GM19023 (cell line): ENCODE measurements around the gene ACO1.

ENCODE experiments used
- ATAC-seq: cut with Tn5 transposase; IDR thresholded peaks from one replicate; pipeline ENCODE4 v1.9.1; 2021; ENCODE audit warnings: mild to moderate bottlenecking, moderate library complexity; ENCODE audit not compliant: unreplicated experiment

The ACO1 gene

DNA sequence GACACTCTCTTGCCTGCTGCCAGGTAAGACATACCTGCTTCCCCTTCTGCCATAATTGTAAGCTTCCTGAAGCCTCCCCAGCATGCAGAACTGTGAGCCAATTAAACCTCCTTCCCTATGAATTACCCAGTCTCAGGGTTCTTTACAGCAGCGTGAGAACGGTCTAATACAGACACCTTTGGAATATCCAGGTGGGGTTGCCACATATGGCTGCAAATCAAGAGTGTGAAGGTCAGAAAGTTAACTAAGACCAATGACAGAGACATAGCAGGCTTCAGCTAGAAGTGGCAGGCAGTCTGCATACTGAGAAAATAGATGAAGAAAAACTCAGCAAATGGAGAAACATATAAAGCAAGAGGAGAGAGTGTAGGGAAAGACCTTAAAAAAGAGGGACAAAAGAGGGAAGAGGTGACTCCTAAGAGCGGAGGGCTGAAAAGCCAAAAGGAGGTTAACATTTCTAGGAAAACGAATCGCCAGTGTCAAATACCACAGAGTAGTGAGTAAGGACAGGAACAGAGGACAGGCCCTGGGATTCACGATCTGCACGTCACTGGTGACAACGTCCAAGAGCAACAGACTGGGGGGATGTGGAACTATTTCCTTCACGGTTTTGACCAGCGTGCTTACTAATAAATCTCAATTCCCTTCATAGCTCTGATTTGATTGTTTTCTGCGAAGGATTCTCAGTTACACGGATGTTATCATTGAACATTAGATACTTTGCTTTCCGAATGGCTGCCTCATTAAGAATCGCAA is 1.7 kb upstream of the ACO1 start:
- ATAC-seq = no peak

DNA sequence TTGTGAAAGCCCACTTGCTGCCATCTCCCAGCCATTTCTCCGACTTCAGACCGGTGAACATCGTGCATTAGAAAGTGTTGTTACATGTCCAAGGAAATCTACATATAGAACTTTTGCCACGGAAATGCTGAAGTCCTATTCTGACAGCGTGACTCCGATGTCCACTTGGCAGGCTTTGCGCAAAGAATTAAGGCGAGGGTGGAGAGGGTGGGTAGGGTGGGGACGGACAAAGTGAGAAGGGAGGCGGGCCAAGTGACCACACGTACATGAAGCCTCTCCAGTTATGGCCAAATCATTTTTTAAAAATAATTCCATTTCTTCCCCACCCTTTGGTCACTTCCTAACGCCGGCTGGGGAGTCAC is 460 bp upstream of the ACO1 start:
- no peak for ATAC-seq

DNA sequence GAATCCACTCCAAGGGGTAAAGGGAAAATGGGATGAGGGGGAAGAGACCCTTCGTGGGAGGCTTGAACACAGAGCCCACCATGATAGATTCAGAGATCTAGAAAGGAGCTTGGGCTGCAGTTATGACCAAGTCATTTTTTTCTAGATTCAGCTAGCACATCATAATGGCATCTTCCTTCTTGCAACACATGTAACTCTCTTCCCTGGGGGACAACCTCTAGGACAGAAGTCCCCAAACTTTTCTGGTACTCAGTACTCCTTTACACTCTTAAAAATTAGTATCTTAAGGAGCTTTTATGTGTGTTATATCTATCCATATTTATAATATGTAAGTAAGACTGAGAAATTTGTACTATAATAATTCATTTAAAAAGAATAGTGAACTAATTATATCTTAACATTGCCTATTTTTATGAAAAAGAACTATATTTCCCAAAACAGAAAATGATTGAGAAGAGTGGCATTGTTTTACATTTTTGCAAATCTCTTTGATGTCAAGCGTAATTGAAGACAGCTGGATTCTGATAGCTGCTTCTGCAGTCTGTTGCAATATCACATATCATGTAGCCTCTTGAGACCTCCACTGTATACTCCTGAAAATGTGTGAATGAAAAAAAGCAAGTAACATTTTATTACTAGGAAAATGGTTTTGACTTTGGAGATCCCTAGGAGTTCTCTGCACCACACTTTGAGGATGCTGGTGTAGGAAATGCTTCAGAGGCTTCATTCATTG is 875 bp downstream of the ACO1 start:
- no peak for ATAC-seq

DNA sequence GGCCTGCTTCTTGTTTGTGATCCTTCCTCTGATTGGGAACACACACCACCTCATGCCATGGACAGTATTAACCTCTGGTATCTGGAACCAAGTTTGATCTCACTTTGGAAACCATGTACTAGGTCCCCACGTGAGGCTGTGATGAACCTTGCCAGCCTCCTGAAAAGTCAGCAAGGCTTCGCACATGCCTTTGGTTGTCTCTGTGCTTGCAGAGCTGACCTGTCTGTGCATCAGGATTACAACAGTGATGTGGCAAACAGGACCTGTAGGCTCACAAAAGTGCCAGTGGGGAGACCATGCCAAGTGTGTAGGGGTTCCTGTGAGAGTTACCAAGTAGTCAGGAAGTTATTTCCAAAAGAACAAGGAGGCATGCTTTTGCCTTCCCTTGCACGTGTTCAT is 1.4 kb downstream of the ACO1 start:
- no peak for ATAC-seq

DNA sequence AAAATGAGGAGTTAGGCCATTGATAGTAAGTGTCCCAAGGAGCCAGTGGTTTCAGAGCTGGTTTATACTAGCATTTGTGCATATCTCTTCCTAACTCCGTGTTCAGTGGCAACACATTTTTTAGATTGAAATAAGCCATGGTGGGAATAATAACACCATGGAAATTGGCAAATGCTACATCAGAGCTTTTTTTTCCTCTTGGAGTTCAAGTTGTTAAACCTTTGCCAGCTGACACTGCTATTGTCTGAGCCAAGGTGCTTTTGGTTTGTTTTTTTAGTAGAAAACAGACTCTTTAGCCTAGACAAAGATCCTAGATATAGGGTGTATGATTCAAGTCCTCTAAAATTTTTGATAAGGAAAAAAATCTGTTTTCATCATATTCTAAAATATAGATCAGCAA is 2.8 kb downstream of the ACO1 start:
- ATAC-seq = no peak

DNA sequence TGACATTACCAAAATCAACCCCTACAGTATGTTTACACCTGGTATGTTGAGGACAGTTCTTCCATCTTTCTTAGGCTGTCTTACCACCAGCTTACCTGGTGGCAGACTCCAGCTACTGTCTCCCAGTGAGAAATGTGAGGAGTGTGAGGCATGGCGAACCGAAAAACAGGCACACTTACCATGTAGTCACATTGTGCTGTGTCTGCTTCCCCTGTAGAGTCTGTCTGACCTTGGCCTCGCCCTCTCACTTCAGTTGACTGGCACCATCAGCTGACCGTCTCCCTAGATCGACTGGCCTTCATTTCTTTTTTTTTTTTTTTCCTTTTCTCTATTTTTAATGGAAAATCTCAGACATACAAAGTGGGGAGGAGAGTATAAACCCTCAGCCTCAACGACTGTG is 4.9 kb downstream of the ACO1 start:
- ATAC-seq = no peak

DNA sequence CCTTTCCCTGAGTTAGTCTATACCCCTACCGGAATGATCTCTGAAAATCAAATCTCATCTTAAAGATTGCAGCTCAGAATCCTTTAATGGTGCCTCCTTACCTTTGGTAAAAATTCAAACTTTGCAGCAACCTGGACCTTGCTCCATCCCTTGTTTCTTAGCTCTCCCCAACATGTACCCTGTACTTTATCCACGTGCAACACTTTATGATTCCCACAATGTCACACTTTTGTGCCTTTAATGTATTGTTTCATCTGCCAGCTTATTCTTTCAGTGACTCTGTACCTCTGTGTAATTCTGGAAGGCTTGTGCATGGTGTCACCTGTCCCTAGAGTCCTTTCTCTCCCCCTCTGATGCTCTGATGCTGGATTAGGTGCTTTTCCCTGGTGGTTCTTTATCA is 9.5 kb downstream of the ACO1 start:
- ATAC-seq = no peak

DNA sequence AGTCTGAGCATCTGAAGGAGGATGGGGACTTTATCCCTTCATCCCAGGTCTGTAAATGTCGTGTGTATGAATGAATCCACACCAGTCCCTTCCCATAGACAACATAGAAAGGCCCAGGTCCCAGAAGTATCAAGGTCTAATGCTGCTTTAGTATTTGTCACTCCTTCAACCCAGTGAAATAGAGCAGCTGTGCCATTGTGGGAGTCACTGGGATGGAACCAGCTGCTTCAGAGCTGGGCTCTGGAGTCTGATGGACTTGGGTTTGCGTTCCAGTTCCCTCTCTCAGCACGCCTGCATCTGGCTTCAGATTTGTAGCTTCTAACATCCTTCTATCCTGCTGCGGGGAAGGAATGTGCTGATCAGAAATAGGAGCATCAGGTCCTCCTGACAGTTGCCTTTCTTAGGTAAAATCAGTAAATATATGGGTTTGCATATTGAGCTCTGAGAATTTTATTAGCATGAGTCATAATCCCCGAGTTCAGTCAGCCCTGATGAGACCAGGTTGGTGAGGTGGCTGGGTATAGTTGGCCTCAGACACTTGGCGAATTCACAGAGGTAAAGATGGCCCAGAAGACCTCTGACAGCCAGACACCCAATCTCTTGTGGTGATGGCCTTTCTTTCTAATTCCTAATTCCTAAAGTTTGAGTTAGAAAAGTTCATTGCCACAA is 10.1 kb downstream of the ACO1 start:
- no peak for ATAC-seq

DNA sequence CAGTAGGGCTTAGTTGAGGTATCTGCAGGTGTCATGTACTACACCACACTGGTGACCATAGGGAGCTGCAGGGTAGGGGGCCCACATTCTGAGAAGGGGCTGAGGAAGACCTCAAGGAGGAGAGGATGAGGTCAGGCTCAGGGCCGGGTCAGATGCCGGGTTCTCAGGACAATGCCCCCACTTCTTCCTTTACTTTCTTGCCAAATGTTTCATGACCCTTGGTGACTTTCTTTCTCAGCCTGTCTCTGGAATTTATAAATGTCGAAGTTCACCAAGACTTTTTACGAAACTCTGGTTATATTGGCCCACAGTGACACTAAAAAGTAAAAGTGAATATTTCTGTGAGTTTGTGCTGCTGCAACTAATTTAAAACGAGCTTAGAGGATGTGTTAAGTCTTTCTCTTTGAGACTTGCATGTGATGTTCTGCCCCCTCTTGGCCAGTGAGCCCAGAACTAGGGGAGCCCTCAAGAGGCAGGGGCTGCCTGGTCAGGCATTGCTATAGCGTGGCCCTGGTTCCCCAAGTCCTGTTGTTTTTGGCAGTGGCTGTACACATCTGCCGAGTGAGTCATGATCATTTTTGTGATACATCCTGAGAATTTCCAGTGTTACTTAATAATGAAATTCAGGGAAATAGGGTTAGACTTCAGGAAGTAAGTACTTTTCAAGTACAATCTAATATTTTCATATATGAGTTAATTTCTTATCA is 11.2 kb downstream of the ACO1 start:
- ATAC-seq = no peak

DNA sequence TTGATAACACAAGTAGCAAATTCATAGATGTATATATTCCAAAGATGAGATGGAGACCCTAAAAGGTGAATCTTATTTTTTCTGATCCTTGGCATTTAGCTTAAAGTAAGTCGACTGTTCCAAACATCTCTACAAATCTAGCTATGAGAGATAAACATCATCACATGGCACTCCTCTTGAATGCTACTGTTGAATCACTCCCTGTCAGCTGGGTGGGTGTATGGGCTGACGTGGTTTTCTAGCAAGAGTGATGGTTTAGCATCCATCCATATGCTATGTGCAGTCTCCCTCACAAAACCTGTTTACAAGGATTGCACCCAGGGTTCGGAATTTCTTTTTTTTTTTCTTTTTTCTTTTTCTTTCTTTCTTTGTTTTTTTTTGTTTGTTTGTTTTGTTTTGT is 13.8 kb downstream of the ACO1 start:
- ATAC-seq = no peak

DNA sequence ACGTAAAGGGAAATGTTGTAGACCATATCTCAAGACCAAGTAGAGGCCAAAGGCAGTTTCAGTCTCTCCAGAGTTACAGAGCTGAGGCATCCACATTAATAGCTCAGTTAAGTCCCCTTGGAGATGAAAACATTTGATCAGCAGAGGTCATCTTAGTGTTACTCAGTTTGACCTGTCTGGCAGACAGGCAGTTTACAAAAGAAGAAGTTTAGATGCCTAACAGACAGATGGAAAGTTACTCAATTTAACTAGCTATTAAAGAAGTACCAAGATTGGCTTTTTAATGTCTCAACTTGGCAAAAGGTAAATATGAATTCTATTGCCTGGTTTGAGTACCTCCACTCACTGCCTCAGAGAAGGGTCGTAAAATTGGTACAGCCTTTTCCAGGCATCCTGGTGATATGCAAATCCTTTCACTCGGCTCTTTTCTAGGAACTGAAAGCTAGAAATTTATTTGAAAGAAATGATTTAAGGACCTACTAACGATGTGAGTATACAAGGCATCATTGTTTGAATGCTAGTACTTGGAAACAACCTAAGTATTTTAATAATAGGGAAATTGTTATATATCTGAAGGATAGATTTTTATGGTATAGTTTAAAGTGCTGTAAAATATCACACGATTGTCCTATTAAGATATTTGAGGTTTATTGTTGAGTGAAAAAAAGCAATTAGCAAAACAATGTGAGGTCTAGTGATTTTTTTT is 14.8 kb downstream of the ACO1 start:
- no peak for ATAC-seq

DNA sequence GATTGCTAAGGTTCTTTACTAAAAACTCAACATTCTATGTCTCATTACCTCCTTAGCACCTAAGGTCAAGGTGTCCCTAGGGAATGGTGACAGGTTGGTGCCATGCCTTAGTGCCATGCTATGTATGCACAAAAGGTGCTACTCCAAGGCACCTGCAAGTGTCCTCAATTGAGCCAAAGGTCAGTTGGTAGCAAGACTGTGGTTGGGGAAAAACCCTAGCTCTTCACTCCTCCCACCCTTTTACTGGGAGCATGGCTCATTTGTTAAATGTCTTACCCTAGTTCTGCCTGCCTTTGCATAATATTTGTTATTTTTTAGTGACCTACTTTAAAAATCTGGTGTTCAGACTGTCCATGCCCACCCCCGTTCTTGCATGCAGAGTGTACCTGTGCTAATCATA is 17.0 kb downstream of the ACO1 start:
- ATAC-seq = peak; percentile 51

DNA sequence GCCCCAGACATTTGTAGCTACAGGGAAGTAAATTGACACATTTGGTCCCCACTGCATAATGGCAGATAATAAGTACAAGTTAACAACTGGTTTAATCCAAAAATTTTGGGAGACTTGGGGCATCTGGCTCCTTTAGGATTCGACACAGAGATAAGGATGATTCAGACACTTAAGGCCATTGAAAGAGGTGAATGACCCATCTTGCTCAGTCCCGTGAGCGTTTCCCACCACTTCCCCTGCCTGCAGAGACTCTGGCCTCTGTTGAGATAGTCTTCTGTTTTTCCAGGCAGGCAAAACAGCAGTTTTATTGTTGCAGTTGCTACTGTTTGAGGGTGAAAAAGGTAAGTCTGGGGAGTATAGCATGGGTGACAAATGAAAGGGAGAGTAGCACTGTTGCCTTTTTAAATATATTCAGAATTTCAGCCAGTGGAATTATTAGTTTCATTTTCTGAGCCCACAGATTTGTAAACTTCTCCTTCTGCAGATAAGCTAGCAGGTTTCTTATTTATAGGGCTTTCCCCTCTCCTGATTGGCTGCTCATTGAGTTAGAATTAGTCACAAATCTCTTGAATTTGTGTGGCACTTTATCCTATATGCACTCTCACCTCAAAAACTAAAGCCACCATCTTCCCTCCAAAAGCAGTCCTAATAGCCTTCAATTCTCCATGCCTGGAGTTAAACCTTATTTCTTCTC is 19.3 kb downstream of the ACO1 start:
- ATAC-seq = no peak

DNA sequence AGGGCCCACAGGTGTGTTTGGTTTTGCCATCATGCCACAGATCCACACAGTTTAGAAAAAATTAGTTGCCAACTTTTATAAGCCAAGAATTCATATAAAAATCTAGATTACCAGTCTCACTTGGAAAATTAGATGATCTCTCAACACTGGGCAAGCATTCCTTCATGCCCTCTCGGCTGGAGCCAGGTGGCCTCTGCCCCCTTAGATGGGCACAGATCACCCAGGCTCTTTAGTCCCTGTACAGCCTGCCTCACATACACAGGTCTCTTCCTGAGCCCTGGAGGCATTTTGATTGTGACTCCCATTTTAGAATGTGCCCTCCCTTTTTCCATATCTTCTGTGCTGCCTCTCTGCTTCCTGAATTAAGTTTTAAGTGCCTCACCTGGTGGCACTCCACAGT is 20.0 kb downstream of the ACO1 start:
- no peak for ATAC-seq

DNA sequence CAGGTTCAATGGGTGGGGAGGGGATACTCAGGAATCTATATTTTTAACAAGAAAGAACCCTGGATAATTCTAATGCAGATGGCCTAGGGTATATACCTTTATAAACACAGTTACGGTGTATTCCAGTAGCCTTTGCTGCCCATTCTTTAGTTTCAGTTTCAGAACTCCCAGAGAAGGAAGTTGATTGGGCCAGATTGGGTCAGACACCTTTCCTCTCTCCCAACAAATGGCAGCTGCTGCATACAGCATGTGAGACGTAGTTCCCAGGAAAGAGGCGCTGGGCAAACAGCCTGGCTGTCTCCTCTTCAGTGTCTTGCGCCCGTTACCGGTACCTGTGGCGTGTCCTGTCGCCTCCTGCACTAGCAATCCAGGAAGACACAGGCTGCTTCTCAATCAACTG is 20.4 kb downstream of the ACO1 start:
- no peak for ATAC-seq

DNA sequence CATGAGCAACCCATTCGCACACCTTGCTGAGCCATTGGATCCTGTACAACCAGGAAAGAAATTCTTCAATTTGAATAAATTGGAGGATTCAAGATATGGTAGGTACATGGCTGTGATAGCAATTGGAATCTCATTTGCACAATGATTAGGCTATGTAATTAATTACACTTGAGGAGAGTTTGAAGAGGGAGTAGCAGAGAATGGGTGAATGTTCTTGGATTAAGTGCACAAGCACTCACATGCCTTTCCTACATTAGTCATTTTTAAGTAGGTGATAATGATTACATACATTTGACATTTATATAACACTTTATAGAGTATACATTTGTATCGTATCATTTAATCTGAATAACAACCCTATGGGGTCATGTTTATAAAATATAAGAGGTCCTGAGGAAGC is 21.1 kb downstream of the ACO1 start:
- no peak for ATAC-seq

DNA sequence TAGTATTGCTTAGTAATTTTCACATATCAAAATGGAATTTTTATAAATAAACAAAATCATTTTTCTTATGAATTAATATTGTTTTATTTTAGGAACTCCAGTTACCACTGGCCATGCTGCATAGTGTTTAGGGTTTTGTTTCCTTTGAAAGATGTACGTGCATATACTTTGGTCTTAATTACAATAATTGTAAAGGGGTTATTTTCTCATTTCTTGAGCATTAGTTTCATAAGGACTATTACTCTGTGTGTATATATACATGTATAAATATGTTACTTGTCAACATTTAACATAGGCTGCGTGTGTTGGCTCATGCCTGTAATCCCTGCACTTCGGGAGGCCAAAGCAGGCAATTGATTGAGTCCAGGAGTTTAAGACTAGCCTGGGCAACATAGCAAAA is 21.6 kb downstream of the ACO1 start:
- no peak for ATAC-seq

DNA sequence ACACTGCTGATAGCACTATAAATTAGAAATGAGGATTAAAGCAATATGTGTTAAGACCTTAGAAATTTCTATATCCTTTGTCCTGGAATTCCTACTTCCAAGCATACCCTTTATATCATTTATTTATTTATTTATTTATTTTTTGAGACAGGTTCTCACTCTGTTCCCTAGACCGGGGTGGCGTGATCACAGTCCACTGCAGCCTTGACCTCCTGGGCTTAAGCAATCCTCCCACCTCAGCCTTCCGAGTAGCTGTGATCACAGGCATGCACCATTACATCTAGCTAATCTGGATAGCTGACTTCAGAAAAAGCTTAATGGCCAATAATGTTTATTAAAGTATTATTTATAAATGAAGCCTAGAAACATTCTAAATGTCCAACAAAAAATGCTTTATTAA is 27.3 kb downstream of the ACO1 start:
- ATAC-seq = no peak

DNA sequence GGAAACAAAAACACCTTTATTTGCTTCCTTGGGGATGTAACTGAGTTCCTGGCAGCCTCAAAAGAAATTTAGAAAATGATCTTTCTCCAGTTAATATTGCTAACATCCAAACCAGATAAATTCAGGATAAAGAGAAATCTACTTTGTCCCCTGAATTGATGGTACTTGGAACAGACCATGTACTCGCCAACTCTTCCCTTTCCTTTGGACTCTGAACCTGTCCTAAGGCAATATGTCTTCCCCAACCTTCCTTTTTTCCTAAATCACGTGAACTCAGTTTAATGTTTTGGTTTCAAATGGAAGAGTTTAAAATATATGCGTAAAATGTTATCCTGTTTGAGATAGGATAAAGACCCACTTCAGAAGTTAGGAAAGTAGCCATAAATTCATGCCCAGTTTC is 28.0 kb downstream of the ACO1 start:
- no peak for ATAC-seq

DNA sequence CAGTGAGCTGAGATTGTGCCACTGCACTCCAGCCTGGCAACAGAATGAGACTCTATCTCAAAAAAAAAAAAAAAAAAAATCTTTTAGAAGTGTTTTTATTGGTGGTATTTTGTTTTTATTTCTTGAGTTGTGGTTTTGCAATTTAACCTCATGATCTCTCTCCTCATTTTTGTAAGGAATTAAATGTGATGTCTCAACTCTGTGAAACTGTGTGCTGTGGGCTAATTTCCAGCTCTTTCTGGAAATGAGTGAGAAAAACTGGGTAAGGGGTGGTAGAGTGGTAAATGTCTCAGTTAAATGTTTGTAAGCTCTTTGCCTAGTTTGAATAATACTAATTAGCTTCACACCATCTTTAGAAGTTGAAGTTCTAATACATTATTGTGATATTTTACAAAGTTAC is 29.0 kb downstream of the ACO1 start:
- ATAC-seq = no peak
